HepG2 (cell line): ENCODE data around the gene PCSK6. TPM values are rescaled to one million over a fixed set of nuclear protein-coding genes. Genes with fewer than 3 reads are reported as not detected.

ENCODE experiments used
- CC2D1A ChIP-seq: sonication (generic); formaldehyde crosslinking; IDR thresholded peaks from 2 replicates; pipeline ENCODE4 v1.8.1; 2023; ENCODE audit warnings: mild to moderate bottlenecking, missing genetic modification reagents
- FOXA3 ChIP-seq: IDR thresholded peaks from 2 replicates; pipeline ENCODE4 v1.6.1; 2016; ENCODE audit warnings: missing genetic modification reagents, missing compliant biosample characterization
- IRF2 ChIP-seq: IDR thresholded peaks from 2 replicates; pipeline ENCODE4 v1.6.1; 2018; ENCODE audit warnings: missing genetic modification reagents, missing compliant biosample characterization
- KDM4B ChIP-seq: sonication (generic); formaldehyde crosslinking; IDR thresholded peaks from 2 replicates; pipeline ENCODE4 v1.4.0; 2020; ENCODE audit warnings: missing genetic modification reagents
- KLF9 ChIP-seq: IDR thresholded peaks from 2 replicates; pipeline ENCODE4 v1.6.1; 2016; ENCODE audit warnings: low read depth
- MZF1 ChIP-seq: sonication (generic); formaldehyde crosslinking; IDR thresholded peaks from 2 replicates; pipeline ENCODE4 v1.8.1; 2023; ENCODE audit warnings: mild to moderate bottlenecking, missing genetic modification reagents, borderline replicate concordance
- NPAS2 ChIP-seq: sonication (generic); formaldehyde crosslinking; IDR thresholded peaks from 2 replicates; pipeline ENCODE4 v1.8.0; 2022; ENCODE audit warnings: mild to moderate bottlenecking, missing genetic modification reagents, borderline replicate concordance
- PATZ1 ChIP-seq: sonication (generic); formaldehyde crosslinking; IDR thresholded peaks from 2 replicates; pipeline ENCODE4 v1.4.0; 2020; ENCODE audit warnings: missing genetic modification reagents
- POGZ ChIP-seq: sonication (generic); formaldehyde crosslinking; IDR thresholded peaks from 2 replicates; pipeline ENCODE4 v1.4.0; 2020; ENCODE audit warnings: mild to moderate bottlenecking, missing genetic modification reagents
- PRMT3 ChIP-seq: sonication (generic); formaldehyde crosslinking; IDR thresholded peaks from 2 replicates; pipeline ENCODE4 v1.8.1; 2022; ENCODE audit warnings: low read depth, mild to moderate bottlenecking, moderate library complexity, missing genetic modification reagents, borderline replicate concordance
- RARG ChIP-seq: sonication (generic); formaldehyde crosslinking; IDR thresholded peaks from 2 replicates; pipeline ENCODE4 v1.4.0; 2020; ENCODE audit warnings: low read depth, mild to moderate bottlenecking, missing genetic modification reagents
- SAFB2 ChIP-seq: sonication (generic); formaldehyde crosslinking; IDR thresholded peaks from 2 replicates; pipeline ENCODE4 v1.5.1; 2020; ENCODE audit warnings: missing genetic modification reagents, low read depth, mild to moderate bottlenecking, borderline replicate concordance
- TAF1 ChIP-seq: sonication (generic); formaldehyde crosslinking; IDR thresholded peaks from 2 replicates; pipeline ENCODE4 v1.4.0; 2020; ENCODE audit warnings: missing genetic modification reagents
- UBTF ChIP-seq: sonication (generic); formaldehyde crosslinking; IDR thresholded peaks from 2 replicates; pipeline ENCODE4 v1.4.0; 2020; ENCODE audit warnings: mild to moderate bottlenecking, missing genetic modification reagents
- ZBTB38 ChIP-seq: sonication (generic); formaldehyde crosslinking; IDR thresholded peaks from 2 replicates; pipeline ENCODE4 v1.5.1; 2020; ENCODE audit warnings: mild to moderate bottlenecking, missing genetic modification reagents
- ZBTB44 ChIP-seq: sonication (generic); formaldehyde crosslinking; IDR thresholded peaks from 2 replicates; pipeline ENCODE4 v1.4.0; 2020; ENCODE audit warnings: missing genetic modification reagents
- ZNF280D ChIP-seq: sonication (generic); formaldehyde crosslinking; IDR thresholded peaks from 2 replicates; pipeline ENCODE4 v1.5.1; 2020; ENCODE audit warnings: mild to moderate bottlenecking, missing genetic modification reagents
- ZNF441 ChIP-seq: sonication (generic); formaldehyde crosslinking; IDR thresholded peaks from 2 replicates; pipeline ENCODE4 v1.7.0; 2021; ENCODE audit warnings: missing genetic modification reagents, borderline replicate concordance
- ZNF776 ChIP-seq: sonication (generic); formaldehyde crosslinking; IDR thresholded peaks from 2 replicates; pipeline ENCODE4 v1.4.0; 2020; ENCODE audit warnings: mild to moderate bottlenecking, missing genetic modification reagents
- ZNF781 ChIP-seq: sonication (generic); formaldehyde crosslinking; IDR thresholded peaks from 2 replicates; pipeline ENCODE4 v1.5.1; 2020; ENCODE audit warnings: borderline replicate concordance, mild to moderate bottlenecking, missing genetic modification reagents; ENCODE audit errors: not compliant biosample characterization
- polyA plus RNA-seq, 8 experiments: library from polyadenylated mRNA; depleted of rRNA in 3 of 8; stranded (reverse) in 7 of 8; unstranded in 1 of 8; fragments of >200 nt; fragmentation: Illumina TruSeq in 4 of 8; extraction: Trizol in 4 of 8; gene quantifications; 2 replicates each; pipeline versions ENCODE4 v1.2.1 to v1.2.3, GENCODE V29; 2011 to 2016; ENCODE audit warnings: low read depth in 4 of 8, missing spikeins in 1 of 8, mixed read lengths in 1 of 8; ENCODE audit not compliant: insufficient read depth in 1 of 8
- total RNA-seq, 5 experiments: library from RNA; depleted of rRNA; stranded (reverse); fragments of >200 nt; fragmentation: Illumina TruSeq; extraction: Trizol; gene quantifications; 2 replicates each; pipeline ENCODE4 v1.2.3, GENCODE V29; 2016; ENCODE audit warnings: low read depth in 1 of 5

PCSK6 gene
- total and polyA plus RNA-seq, 2 of the 13 experiments (the other 11 are each of a cell fraction or from before 2014, with no cell fraction given): 56.5 to 155 TPM

- TF ChIP-seq MZF1: no peak
- 0 out of 2 replicates have a peak, but pooled peaks have one; percentile 15 for TF ChIP-seq PATZ1 (CRISPR knock-in tag)
- no peak for TF ChIP-seq KLF9
- TF ChIP-seq ZNF776: no peak
- TF ChIP-seq POGZ (CRISPR knock-in tag): peak; percentile 73
- no peak for TF ChIP-seq ZNF280D
- TF ChIP-seq KDM4B: no peak
- TF ChIP-seq TAF1 (CRISPR knock-in tag): 0 out of 2 replicates have a peak, but pooled peaks have one; percentile 18
- TF ChIP-seq ZBTB44 (CRISPR knock-in tag): peak; percentile 53; the same call in 1 of the 2 replicates
- no peak for TF ChIP-seq PRMT3 (CRISPR knock-in tag)
- no peak for TF ChIP-seq CC2D1A (CRISPR knock-in tag)
- peak; percentile 93 for TF ChIP-seq FOXA3 (CRISPR knock-in tag)
- no peak for TF ChIP-seq RARG (CRISPR knock-in tag)
- no peak for TF ChIP-seq SAFB2
- no peak for TF ChIP-seq UBTF (CRISPR knock-in tag)
- peak; percentile 32 for TF ChIP-seq ZBTB38 (CRISPR knock-in tag)
- 0 out of 2 replicates have a peak, but pooled peaks have one; percentile 27 for TF ChIP-seq ZNF441 (CRISPR knock-in tag)
- TF ChIP-seq IRF2 (CRISPR knock-in tag): 0 out of 2 replicates have a peak, but pooled peaks have one; percentile 46
- TF ChIP-seq NPAS2 (CRISPR knock-in tag): no peak
- no peak for TF ChIP-seq ZNF781 (CRISPR knock-in tag)
These were observed 43.7 kb downstream of the PCSK6 start (continued) for GRCh38 chr15:101445562-101446517.
